Stomach (tissue), 9 donors: ENCODE results near the gene C2CD3. TPM values are rescaled to one million over a fixed set of nuclear protein-coding genes. Genes with fewer than 3 reads are reported as not detected.

Experiments
- DNase-seq, 2 donors: peaks; one replicate each; pipeline versions ENCODE4 v3.0.0 to v3.0.0-alpha.2; 2013 to 2019
- H3K27ac ChIP-seq, 5 donors: fragments of 200-600 bp in 4 of 5; sonication (generic) in 4 of 5; one replicate each; pipeline ENCODE4 v1.5.1; 2013 to 2019; ENCODE audit warnings: mild to moderate bottlenecking in 1 of 5, moderate library complexity in 1 of 5
- H3K27me3 ChIP-seq, 3 donors: fragments of 200-600 bp; sonication (generic); one replicate each; pipeline ENCODE4 v1.5.1; 2017 to 2019; ENCODE audit warnings: mixed run types in 1 of 3
- H3K36me3 ChIP-seq, 4 donors: fragments of 200-600 bp; sonication (generic); 1 replicate in 3 of 4; 2 replicates in 1 of 4; pipeline ENCODE4 v1.5.1; 2016 to 2019
- H3K4me1 ChIP-seq, 4 donors: fragments of 200-600 bp; sonication (generic); one replicate each; pipeline ENCODE4 v1.5.1; 2016 to 2019
- H3K4me3 ChIP-seq, 4 donors: fragments of 200-600 bp; sonication (generic) in 3 of 4; one replicate each; pipeline ENCODE4 v1.5.1; 2016 to 2019; ENCODE audit warnings: mild to moderate bottlenecking in 1 of 4
- H3K9me3 ChIP-seq, 4 donors: fragments of 200-600 bp; sonication (generic); one replicate each; pipeline ENCODE4 v1.5.1; 2016 to 2019
- EP300 ChIP-seq: sonication (generic); formaldehyde crosslinking; IDR thresholded peaks from one replicate; pipeline ENCODE4 v1.6.1; 2017; ENCODE audit warnings: antibody characterized with exemption
- POLR2A ChIP-seq, 4 donors: fragments of 450-650 bp; IDR thresholded peaks; one replicate each; pipeline ENCODE4 v1.6.1; 2016; ENCODE audit warnings: antibody characterized with exemption in 4 of 4, control low read depth in 2 of 4, mild to moderate bottlenecking in 1 of 4, moderate library complexity in 1 of 4
- POLR2AphosphoS5 ChIP-seq, 3 donors: sonication (generic); formaldehyde crosslinking; IDR thresholded peaks; one replicate each; pipeline ENCODE4 v1.6.1; 2016; ENCODE audit warnings: antibody characterized with exemption in 3 of 3
- WGBS, 5 donors: extraction: QIAGEN DNeasy Blood & Tissue Kit in 3 of 5; methylation state at CpG; one replicate each; pipeline versions ENCODE4 v1.1.5 to v1.1.7; 2013 to 2018; 5-methylcytosine and 5-hydroxymethylcytosine counted together
- intact Hi-C: fragments of 100-400 bp; cut with DNase I; formaldehyde crosslinking; loops from one replicate; pipeline ENCODE4 v1.15.1; 2023; ENCODE audit warnings: low total_unique reads
- polyA plus RNA-seq, 3 donors: library from polyadenylated mRNA; stranded (reverse); fragments of 200-250 nt; gene quantifications; one replicate each; pipeline ENCODE4 v1.2.3, GENCODE V29; 2013
- total RNA-seq, 5 donors: library from RNA; depleted of rRNA; stranded (reverse); fragments of >200 nt; gene quantifications; one replicate each; pipeline versions ENCODE4 v1.1.0 to v1.2.3, GENCODE V29; 2014 to 2016
- TF ChIP-seq, protein P1 (sequence below), 7 experiments: fragments of 450-650 bp in 4 of 7; fragments of 200-600 bp in 3 of 7; sonication (generic) in 3 of 7; IDR thresholded peaks; one replicate each; pipeline ENCODE4 v1.5.1; 2016 to 2019; ENCODE audit warnings: antibody characterized with exemption in 7 of 7, control low read depth in 2 of 7, mild to moderate bottlenecking in 1 of 7
- donor health status: healthy with polysubstance abuse.
- donor health status: Bipolar disorder and iron deficiency.
- donor health status: healthy.

The C2CD3 gene
- total and polyA plus RNA-seq, 8 donors, result 5.6 to 176 (median 38.6) TPM

DNA sequence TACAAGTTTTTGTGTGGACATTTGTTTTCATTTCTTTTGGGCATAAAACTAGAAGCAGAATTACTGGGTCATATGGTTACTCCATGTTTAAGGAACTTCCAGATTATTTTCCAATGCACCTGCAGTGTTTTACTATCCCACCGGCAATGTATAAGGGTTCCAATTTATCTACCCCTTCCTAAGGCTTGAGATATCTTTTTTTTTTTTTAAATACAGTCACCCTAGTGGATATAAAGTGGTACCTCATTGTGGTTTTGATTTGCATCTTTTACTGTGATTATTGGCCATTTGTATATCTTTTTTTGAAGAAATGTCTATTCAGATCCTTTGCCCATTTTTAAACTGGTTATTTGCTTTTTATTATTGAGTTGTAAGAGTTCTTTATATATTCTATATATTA lies 127.4 kb downstream of the C2CD3 start:
- intact Hi-C loops, result no loop called here
- TF ChIP-seq, protein P1, sequence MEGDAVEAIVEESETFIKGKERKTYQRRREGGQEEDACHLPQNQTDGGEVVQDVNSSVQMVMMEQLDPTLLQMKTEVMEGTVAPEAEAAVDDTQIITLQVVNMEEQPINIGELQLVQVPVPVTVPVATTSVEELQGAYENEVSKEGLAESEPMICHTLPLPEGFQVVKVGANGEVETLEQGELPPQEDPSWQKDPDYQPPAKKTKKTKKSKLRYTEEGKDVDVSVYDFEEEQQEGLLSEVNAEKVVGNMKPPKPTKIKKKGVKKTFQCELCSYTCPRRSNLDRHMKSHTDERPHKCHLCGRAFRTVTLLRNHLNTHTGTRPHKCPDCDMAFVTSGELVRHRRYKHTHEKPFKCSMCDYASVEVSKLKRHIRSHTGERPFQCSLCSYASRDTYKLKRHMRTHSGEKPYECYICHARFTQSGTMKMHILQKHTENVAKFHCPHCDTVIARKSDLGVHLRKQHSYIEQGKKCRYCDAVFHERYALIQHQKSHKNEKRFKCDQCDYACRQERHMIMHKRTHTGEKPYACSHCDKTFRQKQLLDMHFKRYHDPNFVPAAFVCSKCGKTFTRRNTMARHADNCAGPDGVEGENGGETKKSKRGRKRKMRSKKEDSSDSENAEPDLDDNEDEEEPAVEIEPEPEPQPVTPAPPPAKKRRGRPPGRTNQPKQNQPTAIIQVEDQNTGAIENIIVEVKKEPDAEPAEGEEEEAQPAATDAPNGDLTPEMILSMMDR (IDR thresholded peaks at IDR 0.05), result no peak
- no peak for TF ChIP-seq EP300
- no peak for TF ChIP-seq POLR2AphosphoS5 (IDR thresholded peaks at IDR 0.05)
- TF ChIP-seq POLR2A (IDR thresholded peaks at IDR 0.05), result no peak
- no peaks in the 10 kb centered on the region for H3K27me3 ChIP-seq
- no peaks in the 10 kb centered on the region for H3K4me1 ChIP-seq
- DNase-seq, result no peak
- WGBS, 5 donors, result 97 to 100% (median 100%) methylated on average over 1 of the region's 1 CpG
- no peaks in the 10 kb centered on the region for H3K9me3 ChIP-seq
- H3K27ac ChIP-seq, result no peak overlapping the region
- H3K4me3 ChIP-seq, result no peak overlapping the region
- peaks cover 29 to 79% (median 70%) of the 10 kb centered on the region in 4 donors for H3K36me3 ChIP-seq

GRCh38 chr11:74037309-74037708 lies 133.5 kb downstream of the C2CD3 start:
- Histone ChIP-seq H3K27ac (peak overlapping the region in 1 of 5 donors; percentile 6), H3K4me1 (no peaks in the 10 kb centered on the region), H3K27me3 (no peaks in the 10 kb centered on the region), H3K4me3 (no peak overlapping the region), H3K9me3 (no peaks in the 10 kb centered on the region), H3K36me3 (peaks cover 28 to 100% (median 88%) of the 10 kb centered on the region in 4 donors)
- 67 to 75% (median 71%) methylated on average over 4 of the region's 4 CpGs for WGBS, 5 donors
- DNase-seq, result peak in 1 of 2 donors; percentile 74
- intact Hi-C loops, result no loop called here
- TF ChIP-seq POLR2A (IDR thresholded peaks at IDR 0.05) (no peak), EP300 (no peak), POLR2AphosphoS5 (IDR thresholded peaks at IDR 0.05) (no peak)
- TF ChIP-seq, protein P1 (IDR thresholded peaks at IDR 0.05), result no peak

DNA sequence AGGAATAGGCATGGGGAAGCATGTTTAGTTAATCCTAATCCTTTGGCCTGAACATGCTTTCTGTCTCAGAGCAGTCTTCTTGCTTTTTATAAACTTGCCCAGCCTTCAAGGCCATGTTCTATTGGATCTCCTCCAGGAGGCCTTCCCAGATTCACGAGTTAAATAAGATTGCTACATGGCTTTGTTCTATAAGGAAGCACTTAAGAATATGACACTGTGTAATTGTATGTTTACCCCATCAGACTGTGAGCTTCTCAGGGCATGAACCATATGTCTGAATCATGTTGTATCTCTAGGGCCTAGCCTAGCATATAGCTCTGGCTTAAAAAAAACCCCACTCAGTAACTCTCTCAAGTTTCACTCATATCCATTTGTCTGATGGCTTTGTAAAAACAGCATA lies 135.5 kb downstream of the C2CD3 start:
- Histone ChIP-seq H3K36me3 (peaks cover 21 to 93% (median 85%) of the 10 kb centered on the region in 4 donors), H3K4me3 (no peak overlapping the region), H3K27ac (peak overlapping the region in 2 of 5 donors; percentile 44 to 50), H3K4me1 (no peaks in the 10 kb centered on the region), H3K9me3 (no peaks in the 10 kb centered on the region), H3K27me3 (no peaks in the 10 kb centered on the region)
- WGBS, 5 donors, result 22 to 52% (median 41%) methylated on average over 1 of the region's 1 CpG
- DNase-seq, result no peak
- intact Hi-C loops, result no loop called here
- no peak for TF ChIP-seq POLR2A (IDR thresholded peaks at IDR 0.05)
- TF ChIP-seq EP300, result no peak
- TF ChIP-seq, protein P1 (IDR thresholded peaks at IDR 0.05), result no peak
- TF ChIP-seq POLR2AphosphoS5 (IDR thresholded peaks at IDR 0.05), result no peak

GRCh38 chr11:74033046-74033445 lies 137.8 kb downstream of the C2CD3 start:
- WGBS, 5 donors, result 78 to 97% (median 94%) methylated on average over 3 of the region's 3 CpGs
- Histone ChIP-seq H3K4me3 (no peak overlapping the region), H3K9me3 (no peaks in the 10 kb centered on the region), H3K36me3 (peaks cover 14 to 92% (median 78%) of the 10 kb centered on the region in 4 donors), H3K27me3 (no peaks in the 10 kb centered on the region), H3K27ac (no peak overlapping the region), H3K4me1 (no peaks in the 10 kb centered on the region)
- TF ChIP-seq EP300 (no peak), POLR2AphosphoS5 (IDR thresholded peaks at IDR 0.05) (no peak), POLR2A (IDR thresholded peaks at IDR 0.05) (no peak)
- TF ChIP-seq, protein P1 (IDR thresholded peaks at IDR 0.05), result no peak
- no peak for DNase-seq
- intact Hi-C loops, result no loop called here
